K562 (cell line): Measurements from ENCODE around the gene TRRAP. TPM values are rescaled to one million over a fixed set of nuclear protein-coding genes. Genes with fewer than 3 reads are reported as not detected.

Source experiments
- ATAC-seq: fragments of 200-7000 bp; cut with Tn5 transposase; 3 replicates; pipeline ENCODE4 v1.9.1; 2020; ENCODE audit warnings: moderate library complexity
- BruUV-seq: library from RNA; stranded (reverse); fragments of 400-500 nt; replicated peaks from 2 replicates; lab custom pipeline; 2021; lab: Mats Ljungman, UMichigan
- CTCF ChIA-PET: fragments of 300-600 bp; formaldehyde crosslinking; extraction: SDS; loops from one replicate; lab custom pipeline; 2021; ENCODE audit warnings: low intra/inter-chr PET ratio; lab: Yijun Ruan, JAX
- POLR2A ChIA-PET: fragments of 300-600, 350-650 bp; sonication (Branson Sonifier 250); formaldehyde crosslinking; extraction: SDS; loops from one replicate; lab custom pipeline; 2021; ENCODE audit warnings: antibody characterized with exemption, inconsistent platforms; lab: Yijun Ruan, JAX
- DNase-seq, 4 experiments: peaks; one replicate each; pipeline versions ENCODE4 v3.0.0 to v3.0.0-alpha.2; 2011 to 2018; ENCODE audit warnings: low spot score in 3 of 4, mixed read lengths in 3 of 4; ENCODE audit errors: extremely low read depth in 1 of 4
- FAIRE-seq: peaks from 2 replicates; lab custom pipeline; 2011; peaks lifted over from hg19 to GRCh38; lab: Jason Lieb, UNC
- H2AFZ ChIP-seq: 2 replicates; pipeline ENCODE4 v1.6.0; 2011; ENCODE audit warnings: low read depth, low read length, control low read depth, inconsistent platforms
- H3K27ac ChIP-seq: fragments of 200-600 bp; 3 replicates; pipeline ENCODE4 v1.8.0; 2011; ENCODE audit warnings: low read depth, mild to moderate bottlenecking, control low read depth, inconsistent platforms, low read length, moderate library complexity, mixed read lengths; ENCODE audit errors: extremely low read depth
- H3K27me3 ChIP-seq, 2 experiments: fragments of 300-600 bp in 1 of 2; 2 replicates in 1 of 2; 3 replicates in 1 of 2; pipeline versions ENCODE4 v1.6.0 to v1.8.0; 2011; ENCODE audit warnings: inconsistent platforms in 2 of 2, low read length in 2 of 2, mild to moderate bottlenecking in 1 of 2, mixed read lengths in 1 of 2, moderate library complexity in 1 of 2; ENCODE audit not compliant: control insufficient read depth in 2 of 2, insufficient read depth in 2 of 2
- H3K36me3 ChIP-seq: fragments of 300-600 bp; 3 replicates; pipeline ENCODE4 v1.8.0; 2011; ENCODE audit warnings: mild to moderate bottlenecking, low read length, inconsistent platforms; ENCODE audit not compliant: control insufficient read depth, insufficient read depth
- H3K4me1 ChIP-seq, 2 experiments: fragments of 200-600 bp in 1 of 2; replicated peaks in 1 of 2; 2 replicates in 1 of 2; 3 replicates in 1 of 2; pipeline versions ENCODE4 v1.5.1 to v1.8.0; 2011; ENCODE audit warnings: inconsistent platforms in 2 of 2, low read length in 2 of 2, mild to moderate bottlenecking in 1 of 2, mixed read lengths in 1 of 2, moderate library complexity in 1 of 2; ENCODE audit not compliant: control insufficient read depth in 2 of 2, insufficient read depth in 2 of 2
- H3K4me2 ChIP-seq: 2 replicates; pipeline ENCODE4 v1.6.1; 2011; ENCODE audit warnings: low read length, control low read depth, inconsistent platforms, mixed read lengths; ENCODE audit not compliant: insufficient read depth
- H3K4me3 ChIP-seq: fragments of 200-600 bp; sonication (generic), shearing (Covaris generic); 2 replicates; pipeline ENCODE4 v1.5.1; 2016; ENCODE audit warnings: control low read depth, inconsistent platforms
- H3K79me2 ChIP-seq: fragments of 200-600 bp; 3 replicates; pipeline ENCODE4 v1.8.0; 2011; ENCODE audit warnings: low read length, inconsistent platforms; ENCODE audit not compliant: control insufficient read depth, insufficient read depth
- H3K9ac ChIP-seq, 2 experiments: 2 replicates each; pipeline versions ENCODE4 v1.6.0 to v1.6.1; 2011; ENCODE audit warnings: low read depth in 2 of 2, low read length in 2 of 2, control low read depth in 1 of 2, inconsistent platforms in 1 of 2, mild to moderate bottlenecking in 1 of 2, mixed read lengths in 1 of 2; ENCODE audit not compliant: insufficient read depth in 1 of 2
- H3K9me1 ChIP-seq: one replicate; pipeline ENCODE4 v1.6.0; 2011; ENCODE audit warnings: inconsistent platforms, mild to moderate bottlenecking, low read length, moderate library complexity; ENCODE audit not compliant: control insufficient read depth, insufficient read depth
- H3K9me3 ChIP-seq: replicated peaks from 2 replicates; pipeline ENCODE4 v1.5.1; 2011; ENCODE audit warnings: low read depth, low read length, inconsistent platforms; ENCODE audit not compliant: control insufficient read depth, insufficient read depth
- H4K20me1 ChIP-seq: replicated peaks from 2 replicates; pipeline ENCODE4 v1.6.1; 2011; ENCODE audit warnings: low read length, inconsistent platforms, mixed read lengths; ENCODE audit not compliant: control insufficient read depth, insufficient read depth
- ARID1B ChIP-seq: fragments of 450-650 bp; IDR thresholded peaks from 2 replicates; pipeline ENCODE4 v1.6.1; 2016; ENCODE audit warnings: antibody characterized with exemption, mild to moderate bottlenecking, inconsistent platforms
- ATF3 ChIP-seq, 2 experiments: fragments of 450-650 bp in 1 of 2; sonication (generic) in 1 of 2; formaldehyde crosslinking in 1 of 2; IDR thresholded peaks in 1 of 2; conservative IDR thresholded peaks in 1 of 2; 2 replicates each; pipeline versions ENCODE4 v1.6.1 to v1.8.1; 2016 to 2023; ENCODE audit warnings: mild to moderate bottlenecking in 2 of 2, moderate library complexity in 2 of 2, inconsistent platforms in 1 of 2, missing genetic modification reagents in 1 of 2
- ATF7 ChIP-seq: fragments of 450-650 bp; IDR thresholded peaks from 2 replicates; pipeline ENCODE4 v1.7.1; 2014; ENCODE audit warnings: mild to moderate bottlenecking, moderate library complexity
- ZBTB12 ChIP-seq: fragments of 250-450 bp; sonication (Bioruptor Pico); IDR thresholded peaks from 2 replicates; pipeline ENCODE4 v1.4.0; 2020
- ZBTB40 ChIP-seq, 2 experiments: fragments of 450-650 bp in 1 of 2; sonication (generic) in 1 of 2; formaldehyde crosslinking in 1 of 2; IDR thresholded peaks; 2 replicates each; pipeline versions ENCODE4 v1.7.1 to v1.9.0; 2016 to 2022; ENCODE audit warnings: inconsistent platforms in 1 of 2, mild to moderate bottlenecking in 1 of 2, missing genetic modification reagents in 1 of 2
- WGBS: fragments of 100-300 bp; shearing (Covaris generic); methylation state at CpG from one replicate; pipeline ENCODE4 v1.1.6; 2016; ENCODE audit warnings: low coverage, mixed read lengths; ENCODE audit not compliant: insufficient coverage; ENCODE audit errors: missing lambda C conversion rate; 5-methylcytosine and 5-hydroxymethylcytosine counted together
- in situ Hi-C: fragments of 300-500 bp; cut with MboI; formaldehyde crosslinking; loops from 4 replicates; pipeline ENCODE4 v1.15.0; 2018; ENCODE audit warnings: inconsistent platforms, mixed read lengths
- intact Hi-C: fragments of 100-400 bp; cut with micrococcal nuclease; formaldehyde crosslinking; loops from 2 replicates; pipeline ENCODE4 v1.14.2; 2022
- polyA plus RNA-seq, 8 experiments: library from polyadenylated mRNA; depleted of rRNA in 4 of 8; stranded (reverse) in 5 of 8; unstranded in 3 of 8; fragments of >200 nt; fragmentation: Nextera tagmentation in 2 of 8; fragmentation: Illumina TruSeq in 1 of 8; extraction: Ambion mirVana in 2 of 8; extraction: Trizol in 1 of 8; gene quantifications; 2 replicates each; pipeline versions ENCODE4 v1.2.1 to v1.2.3, GENCODE V29; 2011 to 2014; ENCODE audit warnings: inconsistent platforms in 1 of 8, missing spikeins in 1 of 8
- total RNA-seq, 7 experiments: library from RNA; depleted of rRNA in 6 of 7; stranded (reverse); fragments of >200 nt in 6 of 7; fragmentation: Illumina TruSeq in 2 of 7; extraction: Trizol in 2 of 7; gene quantifications; 2 replicates each; pipeline versions ENCODE4 v1.2.1 to v1.2.3, GENCODE V29; 2011 to 2021; ENCODE audit warnings: low replicate concordance in 1 of 7

The TRRAP gene
- total and polyA plus RNA-seq, 9 of the 15 experiments (the other 6 are each of a cell fraction or from before 2014, with no cell fraction given): 1.3 to 47.2 (median 9.7) TPM

- Histone ChIP-seq H2AFZ (no peak overlapping the region), H3K4me2 (peak overlapping the region; percentile 11; the same call in 1 of the 2 replicates), H3K27me3 (no peaks in the 10 kb centered on the region), H3K4me3 (no peak overlapping the region), H3K9me3 (no peaks in the 10 kb centered on the region), H3K79me2 (no peaks in the 10 kb centered on the region), H4K20me1 (no peaks in the 10 kb centered on the region), H3K9me1 (no peaks in the 10 kb centered on the region), H3K36me3 (peaks cover 94% of the 10 kb centered on the region), H3K9ac (no peak overlapping the region), H3K4me1 (peaks cover 0 to 8% of the 10 kb centered on the region in 2 experiments; a peak in 3 of 5 replicates), H3K27ac (no peak overlapping the region; the same call in 2 of the 3 replicates)
- DNase-seq (peak in 2 of 4 experiments; percentile 33 to 41), ATAC-seq (peak; percentile 90), FAIRE-seq (peak; percentile 26)
- whole genome bisulfite sequencing: 57% methylated on average over 12 of the region's 12 CpGs
- in situ Hi-C loops: no loop called here
- no TSS peak for BruUV-seq
- intact Hi-C loops: no loop called here
- CTCF ChIA-PET: interaction anchor here (0.6 kb wide), 1 partner anchor 302 kb away, joined by 3 read pairs; no protein-coding TSS in a partner anchor
- POLR2A ChIA-PET: interaction anchor here (0.7 to 1.5 kb wide), 5 partner anchors 10 to 898 kb away, joined by 3 to 5 read pairs (median 3); no protein-coding TSS in a partner anchor
- TF ChIP-seq ATF7: peak; percentile 96
- TF ChIP-seq ATF3 (IDR thresholded peaks at IDR 0.05): peak; percentile 96
- peak; percentile 86; the same call in 1 of the 2 replicates for TF ChIP-seq ATF3 (CRISPR knock-in tag; conservative IDR thresholded peaks at IDR 0.05)
- TF ChIP-seq ZBTB40 (IDR thresholded peaks at IDR 0.05): 0 out of 2 replicates have a peak, but pooled peaks have one; percentile 20
- no peak for TF ChIP-seq ZBTB40 (CRISPR knock-in tag; IDR thresholded peaks at IDR 0.05)
- peak; percentile 71 for TF ChIP-seq ZBTB12
- TF ChIP-seq ARID1B: peak; percentile 74; the same call in 1 of the 2 replicates
Observed at GRCh38 chr7:98922392-98923187, 44.3 kb downstream of the TRRAP start.
